Ishikawa (cell line): ENCODE data around the gene CDC20.

ENCODE experiments used
- CREB1 ChIP-seq: IDR thresholded peaks from 2 replicates; pipeline ENCODE4 v1.6.1; 2012; ENCODE audit warnings: low read depth
- EP300 ChIP-seq: IDR thresholded peaks from 2 replicates; pipeline ENCODE4 v1.6.1; 2012; ENCODE audit warnings: borderline replicate concordance
- MAX ChIP-seq: IDR thresholded peaks from 2 replicates; pipeline ENCODE4 v1.6.1; 2012
- REST ChIP-seq: IDR thresholded peaks from 2 replicates; pipeline ENCODE4 v1.6.1; 2012; ENCODE audit warnings: low read depth, mild to moderate bottlenecking
- TAF1 ChIP-seq: IDR thresholded peaks from 2 replicates; pipeline ENCODE4 v1.6.1; 2012; ENCODE audit warnings: low read depth, mild to moderate bottlenecking
- YY1 ChIP-seq: IDR thresholded peaks from 2 replicates; pipeline ENCODE4 v1.6.1; 2012; ENCODE audit warnings: low read depth

- no peak for TF ChIP-seq REST
- TF ChIP-seq CREB1, result no peak
- no peak for TF ChIP-seq MAX
- TF ChIP-seq TAF1, result no peak
- TF ChIP-seq YY1, result no peak
- TF ChIP-seq EP300, result no peak
These were observed 1.8 kb downstream of the CDC20 start for GRCh38 chr1:43360616-43361015.
